PFSK-1 (cell line): ENCODE measurements around the gene SLC39A11.

Source experiments
- FOXP2 ChIP-seq: optimal IDR thresholded peaks from 2 replicates; pipeline ENCODE3; 2011; ENCODE audit warnings: borderline replicate concordance, control low read depth, inconsistent platforms; ENCODE audit not compliant: insufficient read depth; ENCODE audit errors: extremely low read length, extremely low read depth
- POLR2AphosphoS5 ChIP-seq: IDR thresholded peaks from 2 replicates; pipeline ENCODE4 v1.6.1; 2012; ENCODE audit warnings: low read depth, mild to moderate bottlenecking, control low read depth, low read length, moderate library complexity
- REST ChIP-seq, 2 experiments: IDR thresholded peaks; 2 replicates each; pipeline versions ENCODE4 v1.6.1 to v1.8.0; 2011 to 2012; ENCODE audit warnings: low read depth in 2 of 2, low read length in 2 of 2, control low read depth in 1 of 2, inconsistent platforms in 1 of 2, mild to moderate bottlenecking in 1 of 2, moderate library complexity in 1 of 2; ENCODE audit not compliant: insufficient read depth in 1 of 2
- SIN3A ChIP-seq: IDR thresholded peaks from 2 replicates; pipeline ENCODE4 v1.6.1; 2012; ENCODE audit warnings: mild to moderate bottlenecking, low read length, moderate library complexity, borderline replicate concordance; ENCODE audit not compliant: insufficient read depth
- TAF1 ChIP-seq: IDR thresholded peaks from 2 replicates; pipeline ENCODE4 v1.6.1; 2012; ENCODE audit warnings: low read length, control low read depth, borderline replicate concordance; ENCODE audit not compliant: insufficient read depth

GRCh38 chr17:72691017-72691416 lies 401.5 kb downstream of the SLC39A11 start:
- TF ChIP-seq FOXP2 (no peak), REST (IDR thresholded peaks at IDR 0.05; ENCODE audit: insufficient read depth in 1 of 2, low read depth in 2 of 2, low read length in 2 of 2) (no peak), TAF1 (no peak), SIN3A (no peak), POLR2AphosphoS5 (no peak)
